Gastroesophageal sphincter (tissue), 3 donors: ENCODE data around the gene C10orf71.

Source experiments
- CTCF ChIP-seq, 4 experiments: fragments of 200-600 bp in 2 of 4; fragments of 450-650 bp in 2 of 4; sonication (generic) in 1 of 4; IDR thresholded peaks; one replicate each; pipeline ENCODE4 v1.5.1; 2017 to 2019; ENCODE audit warnings: antibody characterized with exemption in 4 of 4, mild to moderate bottlenecking in 2 of 4, moderate library complexity in 2 of 4
- EP300 ChIP-seq: sonication (generic); formaldehyde crosslinking; IDR thresholded peaks from one replicate; pipeline ENCODE4 v1.6.1; 2017; ENCODE audit warnings: antibody characterized with exemption, mild to moderate bottlenecking
- POLR2A ChIP-seq, 2 donors: fragments of 450-650 bp; IDR thresholded peaks; one replicate each; pipeline ENCODE4 v1.6.1; 2017; ENCODE audit warnings: antibody characterized with exemption in 2 of 2, mild to moderate bottlenecking in 2 of 2, moderate library complexity in 1 of 2
- POLR2AphosphoS5 ChIP-seq: sonication (generic); formaldehyde crosslinking; IDR thresholded peaks from one replicate; pipeline ENCODE4 v1.6.1; 2017; ENCODE audit warnings: antibody characterized with exemption

- TF ChIP-seq CTCF (IDR thresholded peaks at IDR 0.05) (no peak), POLR2A (IDR thresholded peaks at IDR 0.05) (no peak), EP300 (no peak), POLR2AphosphoS5 (no peak)
These were observed 15.5 kb upstream of the C10orf71 start for GRCh38 chr10:49283491-49283890.
